Lung (tissue), 12 donors: ENCODE data around the gene PDCD11. TPM values are rescaled to one million over a fixed set of nuclear protein-coding genes. Genes with fewer than 3 reads are reported as not detected.

ENCODE experiments used
- ATAC-seq: fragments of 200-7000 bp; cut with Tn5 transposase; one replicate; pipeline ENCODE4 v1.9.1; 2020; ENCODE audit warnings: moderate number of reproducible peaks; ENCODE audit not compliant: insufficient read depth, low FRiP score
- DNase-seq, 3 donors: peaks; one replicate each; pipeline ENCODE4 v3.0.0-alpha.2; 2013 to 2017
- H3K27ac ChIP-seq, 2 donors: one replicate each; pipeline ENCODE4 v1.5.1; 2013; ENCODE audit warnings: mild to moderate bottlenecking in 2 of 2, moderate library complexity in 2 of 2, control low read depth in 1 of 2, inconsistent platforms in 1 of 2, low read depth in 1 of 2, low read length in 1 of 2
- H3K27me3 ChIP-seq, 3 donors: one replicate each; pipeline ENCODE4 v1.5.1; 2013; ENCODE audit warnings: low read length in 2 of 3; ENCODE audit not compliant: control insufficient read depth in 3 of 3, insufficient read depth in 3 of 3
- H3K36me3 ChIP-seq, 4 donors: one replicate each; pipeline ENCODE4 v1.5.1; 2013; ENCODE audit warnings: low read length in 4 of 4, mild to moderate bottlenecking in 1 of 4, moderate library complexity in 1 of 4; ENCODE audit not compliant: control insufficient read depth in 4 of 4, insufficient read depth in 4 of 4
- H3K4me1 ChIP-seq, 5 donors: one replicate each; pipeline ENCODE4 v1.5.1; 2013; ENCODE audit warnings: low read length in 5 of 5, mild to moderate bottlenecking in 2 of 5, moderate library complexity in 1 of 5; ENCODE audit not compliant: control insufficient read depth in 5 of 5, insufficient read depth in 5 of 5
- H3K4me3 ChIP-seq: one replicate; pipeline ENCODE4 v1.5.1; 2013; ENCODE audit warnings: mild to moderate bottlenecking, control low read depth, moderate library complexity
- H3K9ac ChIP-seq, 2 donors: one replicate each; pipeline ENCODE4 v1.5.1; 2013; ENCODE audit warnings: low read length in 2 of 2, control low read depth in 1 of 2; ENCODE audit not compliant: insufficient read depth in 1 of 2
- H3K9me3 ChIP-seq, 4 donors: one replicate each; pipeline ENCODE4 v1.5.1; 2013; ENCODE audit warnings: low read length in 3 of 4, mild to moderate bottlenecking in 1 of 4, moderate library complexity in 1 of 4; ENCODE audit not compliant: control insufficient read depth in 4 of 4, insufficient read depth in 3 of 4
- CTCF ChIP-seq: IDR thresholded peaks from 2 replicates; pipeline ENCODE4 v1.5.1; 2012; ENCODE audit warnings: mild to moderate bottlenecking; ENCODE audit errors: control extremely low read depth, extremely low read depth
- WGBS, 2 donors: extraction: QIAGEN DNeasy Blood & Tissue Kit; methylation state at CpG; one replicate each; pipeline ENCODE4 v1.1.7; 2013; 5-methylcytosine and 5-hydroxymethylcytosine counted together
- polyA plus RNA-seq, 2 donors: library from polyadenylated mRNA; stranded (reverse); fragments of 200-250 nt; gene quantifications; one replicate each; pipeline ENCODE4 v1.2.1, GENCODE V29; 2013
- total RNA-seq, 2 donors: library from RNA; depleted of rRNA in 1 of 2; stranded (reverse); fragments of >200 nt in 1 of 2; gene quantifications; one replicate each; pipeline ENCODE4 v1.2.1, GENCODE V29; 2014 to 2021
- donor health status: control.
- donor health status: control.
- donor health status: Bipolar disorder and iron deficiency.
- donor health status: healthy.
- donor health status: DM: yes; HTN: yes; CAD: no.

PDCD11 gene
- total and polyA plus RNA-seq, 4 donors, result 15.2 to 30.1 (median 20.2) TPM

GRCh38 chr10:103476046-103476768, 79.8 kb downstream of the PDCD11 start:
- no peaks in the 10 kb centered on the region for H3K36me3 ChIP-seq
- no peaks in the 10 kb centered on the region for H3K4me1 ChIP-seq
- ATAC-seq (no peak), DNase-seq (no peak)
- no peak overlapping the region for H3K4me3 ChIP-seq
- 71 to 73% methylated on average over 11 of the region's 11 CpGs for WGBS, 2 donors
- no peak for TF ChIP-seq CTCF
- H3K9me3 ChIP-seq, result no peaks in the 10 kb centered on the region
- H3K27me3 ChIP-seq, result no peaks in the 10 kb centered on the region
- H3K27ac ChIP-seq, result no peak overlapping the region
- H3K9ac ChIP-seq, result no peak overlapping the region

GRCh38 chr10:103478671-103479070, 82.2 kb downstream of the PDCD11 start:
- H3K4me1 ChIP-seq, result no peaks in the 10 kb centered on the region
- H3K9me3 ChIP-seq, result no peaks in the 10 kb centered on the region
- WGBS, 2 donors, result 87 to 95% methylated on average over 22 of the region's 22 CpGs
- H3K4me3 ChIP-seq, result no peak overlapping the region
- no peak overlapping the region for H3K27ac ChIP-seq
- DNase-seq, result no peak
- H3K36me3 ChIP-seq, result no peaks in the 10 kb centered on the region
- TF ChIP-seq CTCF, result no peak
- H3K9ac ChIP-seq, result no peak overlapping the region
- no peak for ATAC-seq
- no peaks in the 10 kb centered on the region for H3K27me3 ChIP-seq

- DNase-seq (no peak), ATAC-seq (peak; percentile 72)
- Histone ChIP-seq H3K4me1 (no peaks in the 10 kb centered on the region), H3K36me3 (no peaks in the 10 kb centered on the region), H3K9me3 (no peaks in the 10 kb centered on the region), H3K27me3 (no peaks in the 10 kb centered on the region), H3K9ac (no peak within 1 kb of the TSS), H3K27ac (no peak within 1 kb of the TSS), H3K4me3 (no peak within 1 kb of the TSS)
- TF ChIP-seq CTCF, result no peak
- 68 to 80% methylated on average over 7 of the region's 7 CpGs for WGBS, 2 donors
These were observed 82.7 kb downstream of the PDCD11 start, which contains the start of gene CALHM3 for GRCh38 chr10:103479135-103479534. Gene CALHM3, minus strand, starts transcription at chr10:103479240. Its CDS starts 208 bp downstream, at chr10:103479032.
